HG03575 (cell line): ENCODE measurements around the gene PC.
"Not testable (repeated sequence)": the region's sequence is repeated elsewhere in the genome, so short reads cannot be mapped to it uniquely, and the experiment has no call there.

Source experiments
- ATAC-seq: cut with Tn5 transposase; IDR thresholded peaks from one replicate; pipeline ENCODE4 v1.9.1; 2021; ENCODE audit not compliant: unreplicated experiment, insufficient number of reproducible peaks, low FRiP score; ENCODE audit errors: extremely low read depth

PC gene

DNA sequence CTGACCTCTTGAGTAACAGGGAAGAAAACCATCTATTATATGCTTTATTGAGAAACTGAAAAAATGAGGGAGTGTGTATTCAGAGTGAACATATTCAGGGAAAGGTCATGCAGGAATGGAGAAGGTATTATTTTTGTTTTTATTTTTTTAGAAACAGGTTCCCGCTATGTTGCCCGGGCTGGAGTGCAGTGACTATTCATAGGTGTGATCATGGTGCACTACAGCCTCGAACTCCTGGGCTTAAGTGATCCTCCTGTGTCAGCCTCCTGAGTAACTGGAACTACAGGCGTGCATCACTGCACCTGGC, 123.7 kb downstream of the PC start:
- ATAC-seq, result no peak

DNA sequence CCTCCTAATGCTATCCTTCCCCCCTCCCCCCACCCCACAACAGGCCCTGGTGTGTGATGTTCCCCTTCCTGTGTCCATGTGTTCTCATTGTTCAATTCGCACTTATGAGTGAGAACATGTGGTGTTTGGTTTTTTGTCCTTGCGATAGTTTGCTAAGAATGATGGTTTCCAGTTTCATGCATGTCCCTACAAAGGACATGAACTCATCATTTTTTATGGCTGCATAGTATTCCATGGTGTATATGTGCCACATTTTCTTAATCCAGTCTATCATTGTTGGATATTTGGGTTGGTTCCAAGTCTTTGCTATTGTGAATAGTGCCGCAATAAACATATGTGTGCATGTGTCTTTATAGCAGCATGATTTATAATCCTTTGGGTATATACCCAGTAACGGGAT, 133.6 kb downstream of the PC start:
- not testable (repeated sequence) for ATAC-seq

DNA sequence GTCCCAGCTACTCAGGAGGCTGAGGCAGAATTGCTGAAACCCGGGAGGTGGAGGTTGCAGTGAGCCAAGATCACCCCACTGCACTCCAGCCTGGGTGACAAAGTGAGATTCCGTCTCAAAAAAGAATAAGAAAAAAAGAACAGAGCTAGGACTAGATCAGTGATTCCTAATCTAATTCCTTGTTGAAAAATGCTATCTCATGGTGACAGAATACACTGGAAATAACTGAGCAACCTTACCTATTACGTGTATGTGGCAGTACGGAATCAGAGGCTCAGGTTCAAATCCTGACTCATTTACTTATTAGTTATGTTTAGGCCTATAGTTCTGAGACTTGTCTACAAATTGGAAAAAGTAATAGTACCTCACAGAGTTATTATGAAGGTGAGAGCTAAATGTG, 134.5 kb downstream of the PC start:
- no peak for ATAC-seq

DNA sequence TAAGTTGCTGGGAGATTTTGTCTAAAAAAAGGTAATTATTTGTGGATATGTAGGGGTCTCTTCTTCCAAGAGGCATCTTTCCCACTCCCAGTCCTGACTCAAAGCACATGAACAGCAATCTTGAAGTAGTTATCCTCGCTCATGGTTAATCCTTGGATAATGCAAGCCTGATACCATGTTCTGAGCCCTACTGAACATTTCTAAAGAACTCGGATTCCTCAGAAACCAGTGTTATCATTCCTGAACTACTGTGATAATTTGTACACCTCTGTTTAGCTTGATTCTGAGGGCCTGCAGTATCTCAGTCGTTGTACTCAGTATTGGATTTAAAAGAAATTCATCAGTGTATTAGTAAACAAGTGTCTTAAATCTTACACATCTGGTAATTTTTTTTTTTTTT, 137.3 kb downstream of the PC start:
- no peak for ATAC-seq

DNA sequence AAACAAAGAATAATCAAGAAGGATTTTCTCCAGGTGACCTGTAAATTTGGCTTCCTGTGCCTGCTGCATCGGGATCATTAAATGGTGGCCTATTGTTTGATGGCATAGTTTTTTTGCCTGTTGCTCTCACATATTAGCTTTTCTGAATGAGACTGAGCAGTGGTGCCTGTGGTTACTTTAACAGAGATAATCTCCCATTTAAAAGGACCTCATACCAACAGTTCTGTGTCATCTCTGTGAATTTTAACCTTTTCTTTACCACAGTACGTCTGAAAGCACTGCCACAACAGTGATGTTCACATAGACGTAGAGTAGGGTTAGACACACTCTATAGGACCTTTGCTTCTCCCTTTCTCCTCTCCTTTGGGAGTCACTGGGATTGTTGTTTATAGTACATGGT, 137.8 kb downstream of the PC start:
- no peak for ATAC-seq

DNA sequence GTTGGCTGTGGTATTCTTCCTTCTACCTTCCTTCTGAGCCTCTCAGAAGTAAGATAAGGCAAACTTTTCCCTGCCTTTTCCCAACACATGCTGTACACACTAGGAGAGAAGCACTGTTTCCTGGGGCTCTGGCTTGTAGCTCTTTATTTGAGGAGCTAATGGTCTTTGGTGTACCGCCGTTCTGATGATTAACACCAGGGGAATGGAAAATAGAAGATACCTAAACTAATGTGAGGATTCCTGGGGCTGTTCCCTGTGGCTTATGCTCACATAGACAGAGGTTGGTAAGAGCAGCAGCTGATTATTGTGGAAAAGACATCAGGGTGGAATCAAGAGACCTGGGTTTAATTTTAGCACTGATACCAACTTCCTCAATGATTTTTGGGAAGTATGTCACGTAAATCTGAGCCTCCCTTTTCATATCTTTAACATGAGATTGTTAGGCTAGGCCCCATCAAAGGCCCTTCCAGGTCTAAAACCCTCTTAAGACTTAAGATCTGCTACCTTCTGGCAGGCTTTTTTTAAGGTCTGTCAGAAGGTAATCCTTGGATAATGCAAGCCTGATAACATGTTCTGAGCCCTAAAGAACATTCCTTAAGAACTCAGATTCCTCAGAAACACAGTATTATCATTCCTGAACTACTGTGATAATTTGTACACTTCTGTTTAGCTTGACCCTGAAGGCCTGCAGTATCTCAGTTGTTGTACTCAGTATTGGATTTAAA, 139.8 kb downstream of the PC start:
- no peak for ATAC-seq

DNA sequence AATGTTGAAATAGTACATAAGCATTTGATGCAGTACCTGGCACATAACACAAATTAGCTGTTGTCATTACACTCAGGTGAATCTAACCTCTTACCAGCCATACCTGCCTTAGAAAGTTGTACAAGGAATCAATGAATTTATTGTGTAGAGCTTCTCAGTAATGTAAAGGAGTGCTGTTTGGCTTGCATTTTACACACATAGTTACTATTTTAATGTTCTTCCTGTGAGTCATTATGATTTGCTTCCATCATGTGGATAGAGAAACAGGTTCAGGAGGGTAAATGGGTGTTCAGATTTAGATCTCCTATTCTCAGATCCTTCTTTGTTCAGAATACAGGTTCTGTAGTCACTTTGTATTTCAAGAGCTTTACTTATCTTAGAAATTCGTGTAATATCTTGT, 142.5 kb downstream of the PC start:
- ATAC-seq, result no peak

DNA sequence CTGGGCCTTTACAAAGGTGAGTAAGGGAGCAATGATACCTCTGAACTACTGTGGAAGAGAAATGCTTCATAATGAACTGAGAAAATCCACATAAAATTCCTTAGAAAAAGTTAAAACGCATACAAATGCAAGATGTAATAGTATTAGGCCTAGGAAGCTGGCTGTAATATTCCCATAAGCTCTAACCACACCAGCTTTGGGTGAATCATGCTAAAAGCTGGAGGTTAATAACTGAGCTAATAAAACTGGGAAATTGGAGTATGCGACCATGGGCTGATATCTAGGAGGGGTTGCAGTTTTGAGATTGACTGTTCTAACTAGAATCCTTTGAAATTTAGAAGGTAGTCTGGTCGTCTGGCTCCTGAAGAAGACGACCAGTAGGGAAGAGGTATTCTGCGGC, 143.5 kb downstream of the PC start:
- no peak for ATAC-seq

DNA sequence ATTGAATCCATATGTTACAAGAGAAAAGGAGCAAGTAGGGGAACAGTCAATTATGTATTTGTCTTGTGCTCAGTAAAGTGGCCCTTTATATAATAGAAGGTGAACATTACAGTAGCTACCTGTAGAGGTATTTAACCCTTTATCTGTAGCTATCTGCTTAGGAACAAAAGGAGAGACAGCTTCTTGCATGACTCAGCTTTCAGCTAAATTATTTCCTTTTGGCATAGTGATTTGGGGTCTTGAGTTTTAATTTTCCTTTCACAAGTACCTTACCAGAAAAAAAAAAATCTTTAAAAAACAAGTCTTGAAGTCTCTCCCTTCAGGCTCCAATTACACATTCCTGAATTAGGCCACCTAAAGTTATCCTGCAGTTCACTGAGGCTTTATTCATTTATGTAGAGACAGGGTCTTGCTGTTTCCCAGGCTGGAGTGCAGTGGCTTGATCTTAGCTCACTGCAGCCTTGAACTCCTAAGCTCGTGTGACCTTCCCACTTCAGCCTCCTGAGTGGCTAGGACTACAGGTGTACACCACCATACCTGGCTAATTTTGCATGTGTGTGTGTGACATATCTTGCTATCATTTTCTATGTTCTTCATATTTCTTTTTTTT, 147.5 kb downstream of the PC start:
- ATAC-seq, result no peak

DNA sequence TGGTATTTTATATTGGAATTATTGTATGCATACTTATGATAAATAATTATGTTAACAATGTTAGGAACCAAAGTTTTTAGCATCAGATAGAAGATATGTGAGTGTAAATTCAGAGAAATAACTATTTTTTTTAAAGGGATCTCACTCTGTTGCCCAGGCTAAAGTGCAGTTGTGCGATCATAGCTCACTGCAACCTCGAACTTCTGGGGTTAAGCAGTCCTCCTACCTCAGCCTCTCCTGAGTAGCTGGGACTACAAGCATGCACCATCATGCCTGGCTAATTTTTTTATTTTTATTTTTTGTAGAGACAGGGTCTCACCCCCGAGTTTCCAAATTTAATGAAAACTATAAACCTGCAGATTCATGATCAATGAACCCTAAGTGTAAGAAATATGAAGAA, 148.6 kb downstream of the PC start:
- no peak for ATAC-seq

DNA sequence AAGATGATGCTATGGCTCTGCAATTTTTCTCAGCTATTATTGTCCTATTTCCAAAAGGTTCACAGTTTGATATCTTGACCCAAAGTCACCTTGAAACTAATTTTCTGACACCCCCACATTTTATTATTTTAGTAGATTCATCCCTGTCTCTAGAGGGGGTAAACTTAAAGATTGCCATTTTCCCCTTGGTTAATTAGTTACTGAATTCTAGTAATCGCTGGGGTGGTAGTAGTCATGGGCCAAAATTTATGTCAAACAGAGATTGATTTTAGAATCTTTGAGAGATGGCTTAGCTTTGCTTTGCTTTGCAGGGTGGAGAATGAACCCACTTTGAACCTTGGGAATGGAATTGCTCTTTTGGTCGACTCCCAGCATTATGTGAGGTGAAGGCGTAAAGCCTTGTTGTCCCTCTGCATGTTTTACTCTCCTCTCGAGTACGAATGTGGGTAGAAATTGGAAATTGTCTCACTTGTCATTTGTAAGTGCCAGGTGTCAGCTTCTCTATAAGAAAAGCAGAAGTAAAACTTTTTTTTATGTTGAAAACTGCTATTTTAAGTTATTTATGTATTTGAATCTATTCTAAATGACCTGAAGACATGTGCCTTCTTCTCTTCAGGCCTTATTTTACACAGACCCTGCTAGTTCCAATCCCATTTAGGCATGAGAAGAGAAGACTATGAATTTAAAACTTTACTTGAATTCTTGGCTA, 157.3 kb downstream of the PC start:
- no peak for ATAC-seq

DNA sequence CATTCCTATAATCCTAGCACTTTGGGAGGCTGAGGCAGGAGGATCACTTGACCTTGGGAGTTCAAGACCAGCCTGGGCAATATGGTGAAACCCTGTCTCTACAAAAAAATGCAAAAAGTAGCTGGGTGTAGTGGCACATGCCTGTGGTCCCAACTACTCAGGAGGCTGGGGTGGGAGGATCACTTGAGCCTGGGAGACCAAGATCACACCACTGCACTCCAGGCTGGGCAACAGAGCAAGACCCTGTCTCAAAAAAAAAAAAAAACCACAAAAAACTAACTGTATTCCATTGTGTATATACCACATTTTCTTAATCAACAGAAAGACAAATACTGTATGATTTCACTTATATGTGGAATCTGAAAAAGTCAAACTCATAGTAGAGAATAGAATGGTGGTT, 158.4 kb downstream of the PC start:
- ATAC-seq, result not testable (repeated sequence)
